GM19452 (cell line): ENCODE results near the gene RIOK2.
"Not testable (repeated sequence)": the region's sequence is repeated elsewhere in the genome, so short reads cannot be mapped to it uniquely, and the experiment has no call there.

Source experiments
- ATAC-seq: cut with Tn5 transposase; IDR thresholded peaks from one replicate; pipeline ENCODE4 v1.9.1; 2021; ENCODE audit not compliant: unreplicated experiment

Gene RIOK2

DNA sequence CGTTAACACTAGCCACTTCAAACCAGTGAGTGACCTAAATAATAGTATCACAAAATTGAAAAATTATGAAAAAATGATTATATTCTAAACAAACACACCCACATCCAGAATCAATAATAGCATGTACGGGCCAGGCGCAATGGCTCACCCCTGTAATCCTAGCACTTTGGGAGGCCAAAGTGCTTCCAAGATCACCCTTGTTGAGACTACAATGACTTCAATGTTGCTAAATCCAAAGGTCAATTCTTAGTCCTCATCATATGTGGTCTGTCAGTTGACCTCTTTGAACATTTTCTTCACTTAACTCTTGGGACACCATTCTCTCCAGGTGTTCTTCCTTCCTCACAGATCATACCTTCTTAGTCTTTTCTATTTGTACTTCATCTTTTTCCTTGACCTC, 11.3 kb downstream of the RIOK2 start:
- no peak for ATAC-seq

DNA sequence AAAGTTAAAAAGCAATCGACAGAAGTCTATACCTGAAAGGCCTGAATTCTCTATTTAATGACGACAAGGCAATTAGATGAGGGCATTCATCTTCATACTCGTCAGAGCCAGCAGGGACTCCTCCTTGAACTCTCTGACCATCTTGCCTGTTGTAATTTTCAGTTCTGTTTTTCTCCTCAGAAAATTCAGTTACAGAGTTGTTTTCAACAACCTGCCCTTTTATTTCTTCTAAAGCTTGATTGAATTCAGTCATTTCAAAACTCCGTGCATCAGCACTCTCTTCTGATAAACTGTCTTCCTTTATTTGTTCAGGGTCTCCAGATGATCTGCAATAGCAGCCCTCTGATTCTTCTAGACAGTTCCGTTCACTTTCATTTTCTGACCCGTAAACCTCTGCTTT, 15.6 kb downstream of the RIOK2 start:
- peak; percentile 73 for ATAC-seq

DNA sequence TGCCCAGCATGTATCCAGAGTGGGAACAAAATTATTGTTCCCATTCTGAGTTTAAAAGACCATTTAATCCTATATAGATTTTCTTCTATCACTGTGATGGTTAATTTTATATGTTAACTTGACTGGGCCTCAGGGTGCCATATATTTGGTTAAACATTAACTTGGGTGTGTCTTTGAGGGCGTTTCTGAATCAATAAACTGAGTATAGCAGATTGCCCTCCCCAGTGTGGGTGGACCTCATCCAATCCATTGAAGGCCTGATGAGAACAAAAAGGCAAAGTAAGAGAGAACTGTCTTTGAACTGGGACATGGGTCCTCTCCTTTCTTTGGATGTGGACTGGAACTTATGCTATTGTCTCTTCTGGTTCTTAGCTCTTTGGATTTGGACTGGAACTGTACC, 17.3 kb downstream of the RIOK2 start:
- ATAC-seq = no peak

DNA sequence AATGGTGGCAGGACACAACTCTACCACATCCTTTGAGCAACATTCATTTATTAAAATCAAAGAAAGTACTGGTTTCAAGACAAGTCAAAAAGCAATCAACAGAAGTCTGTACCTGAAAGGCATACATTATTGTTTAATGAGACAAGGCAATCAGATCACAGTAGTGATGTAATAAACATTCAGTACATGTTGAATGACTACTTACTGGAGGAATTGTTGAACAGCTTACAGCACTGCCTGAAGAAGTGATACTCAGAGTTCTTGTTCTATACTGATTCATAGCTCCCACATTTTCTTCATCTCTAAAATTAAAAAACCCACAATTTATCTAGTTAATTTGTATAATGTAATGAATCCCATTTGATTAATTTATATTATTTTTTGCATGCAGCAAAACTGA, 18.2 kb downstream of the RIOK2 start:
- no peak for ATAC-seq

DNA sequence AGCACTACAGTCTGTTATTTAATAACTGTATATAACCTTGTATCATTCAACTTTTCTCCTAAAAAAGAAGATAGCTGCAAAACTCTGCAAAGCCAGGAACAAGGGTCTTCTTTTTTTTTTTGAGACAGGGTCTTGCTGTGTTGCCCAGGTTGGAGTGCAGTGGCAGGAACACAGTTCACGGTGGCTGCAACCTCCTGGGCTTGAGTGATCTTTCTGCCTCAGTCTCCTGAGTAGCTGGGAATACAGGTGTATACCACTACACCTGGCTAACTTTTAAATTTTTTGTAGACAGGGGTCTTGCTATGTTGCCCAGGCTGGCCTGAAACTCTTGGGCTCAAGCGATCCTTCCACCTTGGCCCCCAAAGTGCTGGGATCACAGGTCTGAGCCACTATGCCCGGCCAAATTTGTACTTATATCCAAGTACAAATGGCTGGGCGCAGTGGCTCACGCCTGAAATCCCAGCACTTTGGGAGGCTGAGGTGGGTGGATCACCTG, 19.2 kb downstream of the RIOK2 start:
- no peak for ATAC-seq

DNA sequence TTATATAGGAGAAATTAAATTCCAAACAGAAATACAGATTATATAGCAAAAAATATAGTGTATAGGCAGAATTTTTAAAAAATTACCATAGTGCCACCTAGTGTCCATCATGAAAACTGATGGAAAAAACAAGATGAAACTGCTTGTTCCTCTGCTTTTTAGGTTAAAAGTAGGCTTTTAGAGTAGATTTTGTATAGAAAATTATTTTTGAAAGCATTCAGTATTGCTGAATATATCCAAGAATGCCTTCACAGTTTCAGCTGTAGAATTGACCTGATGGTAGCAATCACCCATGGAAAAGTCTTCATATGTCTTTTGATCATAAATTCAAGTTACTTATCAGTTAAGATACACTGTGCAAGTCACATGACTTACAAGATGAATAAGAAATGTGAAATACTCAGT, 19.7 kb downstream of the RIOK2 start:
- no peak for ATAC-seq

DNA sequence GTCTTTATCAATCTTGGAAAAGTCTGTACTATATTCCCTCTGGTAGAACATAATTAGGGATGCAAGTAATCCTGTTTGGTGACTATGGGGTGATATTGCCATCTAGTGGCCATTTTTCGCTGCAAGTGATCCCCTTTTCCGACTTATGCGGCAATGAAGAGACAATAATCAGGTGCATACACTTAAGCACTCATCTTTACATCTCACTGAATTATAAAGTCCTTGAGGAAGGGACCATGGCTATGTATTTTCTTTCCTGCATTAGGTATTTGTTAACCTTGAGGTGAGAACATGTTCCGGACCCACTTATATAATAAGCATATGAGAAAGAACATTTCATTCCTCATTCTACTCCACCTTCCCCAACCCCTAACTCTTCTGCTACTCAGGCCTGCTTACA, 21.0 kb downstream of the RIOK2 start:
- no peak for ATAC-seq

DNA sequence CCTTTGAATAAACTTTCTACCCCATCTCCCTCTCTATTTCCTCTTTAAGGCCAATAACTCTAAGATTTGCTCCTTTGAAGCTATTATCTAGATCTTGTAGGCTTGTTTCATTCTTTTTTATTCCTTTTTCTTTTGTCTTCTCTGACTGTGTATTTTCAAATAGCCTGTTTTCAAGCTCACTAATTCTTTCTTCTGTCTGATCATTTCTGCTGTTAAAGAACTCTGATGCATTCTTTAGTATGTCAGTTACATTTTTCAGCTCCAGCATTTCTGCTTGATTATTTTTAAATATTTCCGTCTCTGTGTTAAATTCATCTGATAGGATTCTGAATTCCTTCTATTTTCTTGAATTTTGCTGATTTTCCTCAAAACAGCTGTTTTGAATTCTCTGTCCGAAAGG, 25.4 kb downstream of the RIOK2 start:
- ATAC-seq = no peak

DNA sequence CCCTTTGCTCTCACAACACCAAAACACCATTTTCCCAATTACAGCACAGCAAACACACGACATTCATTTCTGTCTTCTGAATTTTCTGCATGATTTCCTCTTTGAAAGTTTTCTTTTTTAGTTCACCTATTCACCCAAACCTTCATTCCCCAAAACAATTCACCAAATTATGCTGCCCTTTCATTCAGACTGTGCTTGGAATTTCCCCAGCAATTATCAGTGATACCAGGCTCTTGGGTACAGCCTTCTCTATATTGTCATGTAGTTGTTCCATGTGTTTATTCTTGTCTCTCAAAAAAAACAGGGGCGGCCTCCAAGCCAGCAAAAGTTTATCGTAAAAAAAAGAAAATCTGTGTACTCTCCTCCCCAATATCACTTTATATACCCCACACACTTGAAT, 31.7 kb downstream of the RIOK2 start:
- ATAC-seq = no peak

DNA sequence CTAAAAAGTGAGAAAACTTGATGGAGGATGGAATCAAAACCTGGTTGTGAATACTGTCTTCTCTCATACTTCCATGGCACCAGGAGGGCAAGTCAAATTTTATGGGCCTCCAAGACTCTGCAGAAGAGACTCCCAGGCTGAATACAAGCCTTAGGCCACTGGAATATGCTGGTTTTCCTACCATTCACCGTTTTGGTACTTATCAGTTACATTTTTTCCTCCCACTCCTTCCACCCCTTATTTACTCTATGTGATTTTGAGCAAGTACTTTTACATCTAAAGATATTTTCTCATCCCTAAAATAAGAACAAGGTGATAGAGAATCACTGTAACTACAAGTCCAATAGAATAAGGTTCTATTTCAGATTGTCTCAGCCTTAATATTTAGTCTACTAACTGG, 32.6 kb downstream of the RIOK2 start:
- no peak for ATAC-seq

DNA sequence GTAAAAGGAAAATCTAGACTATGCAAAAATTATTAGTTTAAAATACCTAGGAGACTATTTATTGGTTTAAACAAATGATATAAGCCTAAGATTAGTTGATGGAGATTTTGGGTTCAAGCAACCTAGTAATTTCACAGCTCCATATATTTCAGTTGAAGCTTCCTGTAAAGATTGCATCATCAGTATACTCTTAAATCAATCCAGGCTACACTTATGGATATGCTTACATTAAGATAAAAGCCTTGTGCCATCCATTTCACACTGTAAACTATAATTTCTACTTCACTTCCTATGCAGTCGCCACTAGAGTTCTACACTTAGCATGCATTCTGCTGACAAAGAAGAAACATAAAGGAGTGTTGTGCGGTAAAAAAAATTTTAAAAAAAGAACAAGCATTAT, 33.3 kb downstream of the RIOK2 start:
- no peak for ATAC-seq

DNA sequence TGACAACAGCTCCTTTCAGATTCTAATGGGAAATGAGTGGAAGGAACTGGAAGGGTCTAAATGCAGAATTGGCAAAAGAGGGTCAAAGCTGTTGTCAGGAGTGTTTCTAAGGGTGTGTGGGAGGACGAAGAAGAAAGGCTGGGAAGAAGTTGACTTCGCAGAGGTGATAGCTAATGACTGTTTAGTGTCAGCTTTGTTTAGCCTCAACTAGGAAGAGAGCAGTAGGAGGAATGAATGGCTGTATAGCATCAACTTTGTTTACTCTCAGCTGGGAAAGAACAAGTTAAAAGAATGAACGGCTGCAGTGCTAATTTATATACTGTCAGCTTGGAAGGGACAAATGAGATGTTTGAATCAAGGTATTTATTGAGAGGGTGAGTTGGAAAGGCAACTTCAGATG, 34.8 kb downstream of the RIOK2 start:
- ATAC-seq = no peak

DNA sequence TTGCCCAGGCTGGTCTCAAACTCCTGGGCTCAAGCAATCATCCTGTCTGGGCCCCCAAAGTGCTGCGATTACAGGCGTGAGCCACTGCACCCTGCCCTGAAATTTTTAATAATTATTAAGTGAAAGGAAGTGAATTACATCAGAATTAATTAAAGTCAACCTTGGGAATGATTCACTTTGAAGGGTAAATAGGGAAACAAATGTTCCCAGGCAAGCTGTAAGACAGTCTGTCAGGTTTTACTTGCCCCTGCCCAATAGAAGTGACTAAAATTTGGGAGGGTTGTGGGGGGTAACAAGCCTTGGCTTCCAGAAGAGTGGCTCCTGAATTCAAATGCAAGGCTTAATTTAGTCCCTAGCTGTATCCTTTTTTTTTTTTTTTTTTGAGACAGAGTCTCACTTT, 39.3 kb downstream of the RIOK2 start:
- ATAC-seq = no peak

DNA sequence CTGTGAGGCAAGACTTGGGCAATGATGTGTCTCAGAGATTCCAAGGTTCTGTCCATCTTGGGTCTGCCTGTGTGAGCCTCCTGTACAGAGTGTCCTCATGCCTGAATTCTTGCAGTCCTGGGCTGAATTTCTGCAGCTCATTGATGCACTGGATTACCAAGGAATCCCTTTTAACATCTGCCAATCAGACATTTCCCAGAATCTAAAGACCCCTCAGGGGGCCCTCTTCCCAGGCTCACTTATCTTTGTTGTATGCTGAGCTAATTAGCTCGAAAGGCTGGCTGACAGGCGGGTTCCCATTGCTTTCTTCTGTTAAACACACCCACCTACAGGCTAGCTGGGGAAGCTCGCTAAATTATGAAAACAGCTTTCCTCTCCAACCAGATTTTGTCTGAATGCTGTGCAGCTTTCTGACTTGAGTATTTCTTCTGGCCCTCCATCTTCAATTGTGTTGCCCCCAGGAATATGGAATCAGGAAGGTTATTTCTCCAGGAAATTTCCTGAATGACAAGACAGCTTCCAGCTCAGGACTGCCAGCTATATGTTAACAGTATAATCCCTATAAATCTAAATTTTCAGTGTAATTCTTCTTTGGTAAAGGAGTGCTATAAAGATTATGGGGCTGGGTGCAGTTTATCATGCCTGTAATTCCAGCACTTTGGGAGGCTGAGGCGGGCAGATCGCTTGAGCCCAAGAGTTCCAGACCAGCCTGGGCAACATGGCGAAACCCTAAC, 40.4 kb downstream of the RIOK2 start, which contains the start of gene LIX1:
LIX1 (minus strand) TSS at position 91 of the 734 bp plus-strand sequence; CDS start at position 56, 35 bp downstream.
- peak; percentile 69 for ATAC-seq

DNA sequence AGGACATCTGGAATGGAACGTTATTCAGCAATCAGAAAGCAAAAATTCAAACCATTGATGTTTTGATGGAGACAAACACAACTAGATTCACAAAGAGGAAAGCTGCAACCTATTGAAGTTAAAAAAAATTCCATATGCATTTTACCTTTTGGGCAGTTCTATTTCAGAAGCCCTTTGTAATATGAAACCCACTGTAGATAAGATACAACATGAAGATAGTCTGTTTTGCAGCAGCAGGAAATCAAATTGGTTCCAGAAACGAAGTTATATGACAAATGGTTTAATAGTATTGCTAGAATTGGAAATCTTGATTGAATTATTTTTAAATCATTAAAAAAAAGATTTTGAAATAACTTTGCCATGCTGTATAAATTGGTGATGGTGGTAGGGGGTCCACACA, 41.5 kb downstream of the RIOK2 start:
- no peak for ATAC-seq

DNA sequence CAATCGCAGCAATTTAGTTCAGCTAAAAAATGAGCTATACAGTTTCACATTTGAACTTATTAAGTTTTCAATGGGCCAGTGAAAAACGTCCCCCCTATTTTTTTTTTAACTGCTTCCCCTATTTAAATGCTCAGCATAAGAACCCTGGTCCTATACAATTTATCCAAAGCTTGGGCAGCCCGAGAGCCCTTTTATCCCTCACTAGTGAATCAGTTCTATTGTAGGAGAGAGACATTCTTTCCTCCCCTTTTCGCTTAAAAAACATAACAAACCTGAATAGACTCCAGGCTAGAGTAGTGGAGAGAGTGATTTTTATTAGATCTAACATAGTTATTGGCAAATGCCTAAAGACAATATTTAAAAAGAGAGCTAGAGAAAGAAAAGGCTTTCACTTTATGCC, 42.0 kb downstream of the RIOK2 start:
- no peak for ATAC-seq

DNA sequence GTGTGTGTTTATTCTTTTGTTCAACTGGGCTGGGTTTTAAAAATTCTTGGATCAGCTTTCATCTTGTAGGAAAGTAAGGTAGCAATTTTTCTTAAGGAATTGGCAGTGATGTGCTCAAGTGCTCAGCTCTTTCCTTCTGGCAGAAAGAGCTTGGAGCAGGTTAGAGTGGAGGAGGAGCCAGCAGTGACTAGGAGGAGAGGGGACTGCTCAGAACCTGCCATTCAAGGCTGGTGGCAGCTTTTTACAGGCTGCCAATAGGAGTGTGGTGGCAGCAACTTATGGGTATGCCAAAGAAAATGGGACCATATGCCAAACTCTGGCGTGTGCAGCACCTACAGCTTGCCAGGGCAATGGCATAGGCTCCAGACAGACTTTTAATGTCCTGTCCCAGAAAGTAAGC, 42.8 kb downstream of the RIOK2 start:
- not testable (repeated sequence) for ATAC-seq

DNA sequence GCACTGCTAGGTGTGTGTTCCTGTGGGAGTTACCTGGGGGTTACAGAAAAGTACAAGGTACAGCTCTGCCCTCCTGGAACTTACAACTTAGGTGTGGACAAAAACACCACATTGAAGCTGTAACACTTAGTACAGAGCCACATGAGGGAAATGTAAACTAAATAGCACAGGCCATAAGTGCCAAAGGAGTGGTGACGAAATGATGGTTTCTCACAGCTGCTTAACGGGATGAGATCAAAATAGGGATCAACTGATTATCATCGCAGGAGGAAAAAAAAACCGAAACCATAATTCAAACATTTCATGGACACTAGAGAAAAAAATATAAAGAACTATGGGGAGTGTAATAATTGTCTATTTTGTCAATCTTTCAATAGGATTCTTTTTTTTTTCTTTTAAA, 46.6 kb downstream of the RIOK2 start:
- no peak for ATAC-seq

DNA sequence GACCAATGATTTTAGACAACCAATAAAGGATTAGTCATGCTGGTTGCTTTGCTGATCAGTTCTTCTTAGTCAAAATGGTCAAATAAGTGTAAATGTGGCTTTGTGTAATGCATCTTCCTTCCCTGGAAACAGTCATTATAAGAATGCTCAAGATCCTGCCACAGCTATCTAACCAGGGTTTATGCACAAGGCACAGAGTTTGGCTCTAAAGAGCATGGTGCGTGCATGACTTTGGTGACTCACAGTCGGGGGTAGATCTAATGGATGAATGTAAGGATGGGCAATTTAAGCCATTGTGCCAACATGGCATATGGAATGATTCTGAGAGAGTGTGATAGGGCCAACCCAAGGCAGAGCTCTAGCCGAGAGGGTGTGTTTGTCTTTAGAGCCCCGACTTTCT, 47.2 kb downstream of the RIOK2 start:
- no peak for ATAC-seq

DNA sequence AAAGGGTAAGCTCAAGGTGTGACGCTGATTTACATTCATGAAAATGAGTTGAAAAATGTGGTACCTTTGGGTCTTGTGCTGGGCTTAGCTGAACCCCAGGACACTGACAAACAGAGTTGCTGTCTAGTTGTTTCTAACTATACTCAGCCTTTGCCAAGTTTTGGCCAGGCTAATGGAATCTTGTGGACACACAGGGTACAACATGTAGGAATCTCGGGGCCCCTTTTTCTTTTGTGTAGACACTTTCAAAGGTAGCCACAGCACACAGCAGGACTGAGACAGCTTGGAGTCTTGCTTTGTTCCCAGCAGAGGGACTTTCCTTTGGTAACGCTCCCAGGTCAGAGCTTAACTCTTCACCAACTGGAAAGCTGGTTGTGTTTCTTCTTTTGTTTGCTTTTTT, 48.4 kb downstream of the RIOK2 start:
- no peak for ATAC-seq

DNA sequence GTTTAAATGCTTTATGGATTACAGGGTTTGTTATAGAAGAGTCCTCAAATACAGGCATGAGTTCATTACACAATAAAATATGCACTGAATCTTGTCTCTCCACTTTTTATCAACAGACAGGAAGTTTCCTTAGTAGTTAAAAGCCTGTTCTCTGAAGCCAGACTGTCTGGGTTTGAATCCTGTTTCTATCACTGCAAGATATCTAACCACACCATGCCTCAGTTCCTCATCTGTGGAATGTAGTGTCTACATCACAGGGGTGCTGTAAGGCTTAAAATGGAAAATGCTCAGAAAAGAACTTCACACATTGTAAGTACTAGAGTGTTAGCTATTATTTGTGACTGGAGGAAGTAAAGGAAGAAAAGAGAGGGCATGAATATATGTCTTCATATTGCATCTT, 49.9 kb downstream of the RIOK2 start:
- ATAC-seq = no peak

DNA sequence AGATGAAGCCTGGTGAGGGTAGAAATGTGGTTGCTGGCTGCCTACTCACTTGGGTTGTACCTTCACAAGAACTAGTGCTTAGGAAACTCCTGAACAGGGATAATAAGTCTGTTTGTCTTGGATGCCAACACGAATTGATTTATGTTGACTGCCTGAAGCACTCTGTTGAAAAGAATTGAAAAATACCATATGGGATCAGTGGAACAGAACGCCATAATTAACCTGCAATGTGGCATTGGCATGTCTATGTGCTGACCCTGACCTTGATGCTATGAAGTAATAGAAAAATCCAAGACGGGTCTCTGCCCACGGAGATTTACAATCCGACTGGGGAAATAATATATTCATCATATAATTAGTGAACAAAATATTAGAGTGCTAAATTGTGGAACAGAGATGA, 51.1 kb downstream of the RIOK2 start:
- no peak for ATAC-seq

DNA sequence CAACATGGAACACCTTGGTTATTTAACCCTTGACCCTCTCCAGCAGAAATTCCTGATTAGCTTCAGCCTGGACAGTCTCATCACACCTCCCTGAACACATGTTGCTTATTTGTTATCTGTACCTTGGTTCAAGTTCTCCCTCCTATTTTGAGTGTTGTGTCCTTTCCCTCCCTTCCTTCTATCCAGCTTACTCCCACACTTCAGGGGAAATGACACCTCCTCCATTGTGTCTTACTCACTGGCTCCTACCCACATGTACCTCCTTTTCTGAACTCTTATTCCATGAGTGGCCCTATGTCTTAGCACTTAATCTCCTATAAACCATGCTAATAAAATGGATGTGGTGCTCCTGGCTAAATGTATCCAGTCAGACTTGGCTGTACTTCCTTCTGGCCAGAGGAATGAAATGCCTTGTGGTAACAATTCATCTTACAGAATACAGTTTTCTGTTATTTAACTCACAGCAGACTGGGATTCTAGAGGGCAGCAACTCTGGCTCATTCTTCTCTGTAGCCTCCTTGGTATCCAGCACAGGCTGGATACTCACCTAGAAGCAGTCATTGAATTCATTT, 51.8 kb downstream of the RIOK2 start:
- ATAC-seq = no peak
